Natural killer cell treated with Interleukin-12 subunit alpha and Interleukin-12 subunit beta and Interleukin-15 and Interleukin-18, amount 100 ng/mL, for 72 hours (primary cell): Measurements from ENCODE around the gene PARS2. TPM values are rescaled to one million over a fixed set of nuclear protein-coding genes. Genes with fewer than 3 reads are reported as not detected.
A peak's percentile ranks its signal among the peaks of the same experiment; 100 is the strongest.

Experiments used
- ATAC-seq, 2 donors: fragments of 150-1000 bp; cut with Tn5 transposase in 1 of 2; sonication (Bioruptor Pico), chemical (Tn5 transposase) in 1 of 2; 2 replicates each; pipeline ENCODE4 v1.10.0; 2021
- DNase-seq: peaks from one replicate; pipeline ENCODE4 v3.0.0; 2022; ENCODE audit warnings: low spot score
- H3K27ac Mint-ChIP-seq, 2 donors: 1 replicate in 1 of 2; 2 replicates in 1 of 2; pipeline ENCODE4 v1.8.0; 2022; ENCODE audit warnings: mixed read lengths in 2 of 2, mild to moderate bottlenecking in 1 of 2, moderate library complexity in 1 of 2
- H3K27me3 Mint-ChIP-seq, 2 donors: 1 replicate in 1 of 2; 2 replicates in 1 of 2; pipeline ENCODE4 v1.8.0; 2022; ENCODE audit warnings: mixed read lengths in 2 of 2
- H3K36me3 Mint-ChIP-seq: one replicate; pipeline ENCODE4 v1.8.0; 2022; ENCODE audit warnings: mixed read lengths
- H3K4me1 Mint-ChIP-seq, 2 donors: 1 replicate in 1 of 2; 2 replicates in 1 of 2; pipeline ENCODE4 v1.8.0; 2022; ENCODE audit warnings: low read depth in 2 of 2, mixed read lengths in 2 of 2, mild to moderate bottlenecking in 1 of 2
- H3K4me3 Mint-ChIP-seq: one replicate; pipeline ENCODE4 v1.8.0; 2022; ENCODE audit warnings: mixed read lengths
- H3K9me3 Mint-ChIP-seq: 2 replicates; pipeline ENCODE4 v1.8.0; 2022; ENCODE audit warnings: mixed read lengths
- total RNA-seq, 2 donors: library from RNA; stranded (reverse); gene quantifications; one replicate each; pipeline ENCODE4 v1.2.3, GENCODE V29; 2022

PARS2 gene
- total RNA-seq, 2 donors from 2014 or later, result 4.6 to 4.9 TPM

GRCh38 chr1:54805981-54806381 lies 41.7 kb upstream of the PARS2 start:
- Mint-ChIP-seq H3K36me3 (no peaks in the 10 kb centered on the region), H3K27ac (no peak overlapping the region), H3K27me3 (no peaks in the 10 kb centered on the region), H3K9me3 (no peaks in the 10 kb centered on the region), H3K4me3 (no peak overlapping the region), H3K4me1 (peaks cover 64 to 83% of the 10 kb centered on the region in 2 donors)
- ATAC-seq (no peak), DNase-seq (peak; percentile 60)

- Mint-ChIP-seq H3K9me3 (no peaks in the 10 kb centered on the region), H3K36me3 (no peaks in the 10 kb centered on the region), H3K27ac (peak overlapping the region; percentile 83 to 93), H3K27me3 (no peaks in the 10 kb centered on the region), H3K4me1 (peaks cover 64 to 78% of the 10 kb centered on the region in 2 donors), H3K4me3 (peak overlapping the region; percentile 71)
- ATAC-seq (no peak), DNase-seq (no peak)
Observed at GRCh38 chr1:54805466-54805865, 41.1 kb upstream of the PARS2 start.

- Mint-ChIP-seq H3K36me3 (no peaks in the 10 kb centered on the region), H3K9me3 (no peaks in the 10 kb centered on the region), H3K4me3 (peak overlapping the region; percentile 71), H3K27me3 (no peaks in the 10 kb centered on the region), H3K27ac (peak overlapping the region; percentile 83 to 93), H3K4me1 (peaks cover 64 to 77% of the 10 kb centered on the region in 2 donors)
- DNase-seq (no peak), ATAC-seq (peak; percentile 59 to 77)
Observed at GRCh38 chr1:54804471-54805132, 40.3 kb upstream of the PARS2 start.

GRCh38 chr1:54803761-54804470 lies 39.6 kb upstream of the PARS2 start:
- no peaks in the 10 kb centered on the region for H3K36me3 Mint-ChIP-seq
- no peaks in the 10 kb centered on the region for H3K27me3 Mint-ChIP-seq
- peaks cover 69 to 80% of the 10 kb centered on the region in 2 donors for H3K4me1 Mint-ChIP-seq
- H3K9me3 Mint-ChIP-seq, result no peaks in the 10 kb centered on the region
- DNase-seq, result no peak
- peak overlapping the region; percentile 71 for H3K4me3 Mint-ChIP-seq
- H3K27ac Mint-ChIP-seq, result peak overlapping the region; percentile 83 to 93
- ATAC-seq, result no peak

- H3K36me3 Mint-ChIP-seq, result no peaks in the 10 kb centered on the region
- H3K9me3 Mint-ChIP-seq, result no peaks in the 10 kb centered on the region
- ATAC-seq (peak; percentile 55 to 59), DNase-seq (peak; percentile 70)
- H3K4me1 Mint-ChIP-seq, result peaks cover 68 to 77% of the 10 kb centered on the region in 2 donors
- no peaks in the 10 kb centered on the region for H3K27me3 Mint-ChIP-seq
- peak within 1 kb of the TSS; percentile 86 for H3K4me3 Mint-ChIP-seq
- peak within 1 kb of the TSS; percentile 91 to 96 for H3K27ac Mint-ChIP-seq
Observed at GRCh38 chr1:54800899-54801759, 36.8 kb upstream of the PARS2 start, which contains the start of gene TTC22. TSS of gene TTC22 (minus strand) at chr1:54801323. CDS start at chr1:54801163, 160 bp downstream.

- no peaks in the 10 kb centered on the region for H3K36me3 Mint-ChIP-seq
- peak overlapping the region; percentile 91 to 96 for H3K27ac Mint-ChIP-seq
- peaks cover 71 to 81% of the 10 kb centered on the region in 2 donors for H3K4me1 Mint-ChIP-seq
- no peaks in the 10 kb centered on the region for H3K27me3 Mint-ChIP-seq
- DNase-seq, result no peak
- ATAC-seq, result no peak
- H3K9me3 Mint-ChIP-seq, result no peaks in the 10 kb centered on the region
- H3K4me3 Mint-ChIP-seq, result peak overlapping the region; percentile 86
Observed at GRCh38 chr1:54800041-54800898, 35.9 kb upstream of the PARS2 start.

GRCh38 chr1:54798769-54799641 lies 34.7 kb upstream of the PARS2 start:
- peak; percentile 85 for DNase-seq
- peak; percentile 78 to 90 for ATAC-seq

GRCh38 chr1:54798206-54798605 lies 33.9 kb upstream of the PARS2 start:
- DNase-seq (peak; percentile 42), ATAC-seq (no peak)
- Mint-ChIP-seq H3K27me3 (no peaks in the 10 kb centered on the region), H3K4me3 (peak overlapping the region; percentile 86), H3K4me1 (peaks cover 62 to 63% of the 10 kb centered on the region in 2 donors), H3K9me3 (no peaks in the 10 kb centered on the region), H3K36me3 (no peaks in the 10 kb centered on the region), H3K27ac (peak overlapping the region; percentile 91 to 96)

More at GRCh38 chr1:54798769-54799641, 34.7 kb upstream of the PARS2 start:
- no peaks in the 10 kb centered on the region for H3K36me3 Mint-ChIP-seq
- H3K27me3 Mint-ChIP-seq, result no peaks in the 10 kb centered on the region
- H3K27ac Mint-ChIP-seq, result peak overlapping the region; percentile 91 to 96
- peak overlapping the region; percentile 86 for H3K4me3 Mint-ChIP-seq
- H3K4me1 Mint-ChIP-seq, result peaks cover 67 to 71% of the 10 kb centered on the region in 2 donors
- no peaks in the 10 kb centered on the region for H3K9me3 Mint-ChIP-seq

GRCh38 chr1:54796902-54797301 lies 32.6 kb upstream of the PARS2 start:
- Mint-ChIP-seq H3K36me3 (no peaks in the 10 kb centered on the region), H3K27me3 (no peaks in the 10 kb centered on the region), H3K27ac (peak overlapping the region; percentile 91 to 96), H3K4me3 (peak overlapping the region; percentile 20), H3K9me3 (no peaks in the 10 kb centered on the region), H3K4me1 (peaks cover 55 to 56% of the 10 kb centered on the region in 2 donors)
- peak; percentile 8 for DNase-seq
- no peak for ATAC-seq

- Mint-ChIP-seq H3K36me3 (no peaks in the 10 kb centered on the region), H3K27ac (peak overlapping the region; percentile 91 to 96), H3K4me3 (no peak overlapping the region)
Observed at GRCh38 chr1:54795841-54796468, 31.6 kb upstream of the PARS2 start.

GRCh38 chr1:54795356-54795665 lies 31.0 kb upstream of the PARS2 start:
- Mint-ChIP-seq H3K36me3 (no peaks in the 10 kb centered on the region), H3K9me3 (no peaks in the 10 kb centered on the region), H3K4me3 (no peak overlapping the region), H3K27ac (peak overlapping the region in 1 of 2 donors; percentile 96), H3K27me3 (no peaks in the 10 kb centered on the region), H3K4me1 (peaks cover 50 to 55% of the 10 kb centered on the region in 2 donors)
- ATAC-seq, result no peak
- no peak for DNase-seq

More at GRCh38 chr1:54795841-54796468, 31.6 kb upstream of the PARS2 start:
- no peak for DNase-seq
- Mint-ChIP-seq H3K27me3 (no peaks in the 10 kb centered on the region), H3K9me3 (no peaks in the 10 kb centered on the region), H3K4me1 (peaks cover 50 to 52% of the 10 kb centered on the region in 2 donors)
- ATAC-seq, result no peak
